Fibroblast of skin of abdomen (primary cell): ENCODE measurements around the gene ARL8A. TPM values are rescaled to one million over a fixed set of nuclear protein-coding genes. Genes with fewer than 3 reads are reported as not detected.
"Not testable (repeated sequence)": the region's sequence is repeated elsewhere in the genome, so short reads cannot be mapped to it uniquely, and the experiment has no call there.

Source experiments
- DNase-seq: peaks from one replicate; pipeline ENCODE4 v3.0.0-alpha.2; 2013
- polyA plus RNA-seq, 2 experiments: library from polyadenylated mRNA; unstranded; fragments of 120-200 nt; gene quantifications; one replicate each; pipeline ENCODE4 v1.2.1, GENCODE V29; 2013; ENCODE audit not compliant: insufficient read length in 2 of 2

The ARL8A gene
- polyA plus RNA-seq (2013, experiment 1 of 2; ENCODE audit: insufficient read length) = 28.4 TPM
- polyA plus RNA-seq (2013, experiment 2 of 2; ENCODE audit: insufficient read length) = 30.2 TPM

DNA sequence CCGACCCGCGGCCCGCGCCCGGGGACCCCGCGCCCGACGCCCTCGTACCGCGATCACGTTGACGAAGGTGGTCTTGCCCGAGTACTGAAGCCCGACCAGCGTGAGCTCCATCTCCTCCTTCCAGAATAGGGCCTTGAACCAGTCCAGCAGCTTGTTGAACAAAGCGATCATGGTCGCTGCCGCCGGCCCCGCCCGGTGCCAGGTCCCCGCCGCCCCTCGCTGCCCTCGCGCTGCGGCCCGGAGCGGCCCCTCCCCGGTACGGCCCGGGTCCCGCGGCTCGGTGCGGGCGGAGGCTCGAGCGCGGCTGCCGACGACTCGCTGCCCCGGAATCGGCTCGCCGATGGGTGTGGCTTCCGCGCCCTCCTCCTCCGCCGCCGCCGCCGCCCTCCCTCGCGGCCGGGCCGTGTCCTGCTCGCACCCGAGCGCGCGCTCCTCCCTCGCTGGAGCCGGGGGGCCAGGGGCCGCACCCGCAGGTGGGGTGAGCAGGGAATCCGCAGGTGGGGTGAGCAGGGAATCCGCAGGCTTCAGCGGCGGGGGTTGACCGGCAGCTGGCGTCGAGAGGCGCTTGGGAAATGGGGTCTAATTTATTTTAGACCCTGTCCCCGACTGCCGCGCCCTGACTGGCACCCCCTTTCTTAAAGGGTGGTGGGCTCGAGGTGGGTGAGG, at the start of gene ARL8A:
TSS of gene ARL8A (minus strand) at position 336 of the 666 bp plus-strand sequence. CDS start at position 171, 165 bp downstream.
- peak; percentile 44 for DNase-seq

DNA sequence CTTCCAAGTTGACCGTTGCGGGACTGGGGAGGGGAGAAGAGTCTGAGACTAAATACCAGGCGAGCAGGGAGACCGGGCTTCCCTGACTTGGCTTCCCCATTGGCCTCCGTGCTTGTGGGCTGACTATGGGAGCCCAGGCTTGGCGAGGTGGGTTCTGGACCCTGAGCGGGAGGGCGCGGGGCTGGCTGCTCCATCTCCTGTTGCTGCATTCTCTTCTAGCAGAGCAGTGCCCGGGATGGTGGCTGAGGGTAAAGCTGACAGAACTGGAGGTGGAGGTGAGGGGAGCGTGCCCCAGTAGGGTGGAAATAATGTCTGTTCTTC, 49.8 kb upstream of the ARL8A start:
- no peak for DNase-seq

DNA sequence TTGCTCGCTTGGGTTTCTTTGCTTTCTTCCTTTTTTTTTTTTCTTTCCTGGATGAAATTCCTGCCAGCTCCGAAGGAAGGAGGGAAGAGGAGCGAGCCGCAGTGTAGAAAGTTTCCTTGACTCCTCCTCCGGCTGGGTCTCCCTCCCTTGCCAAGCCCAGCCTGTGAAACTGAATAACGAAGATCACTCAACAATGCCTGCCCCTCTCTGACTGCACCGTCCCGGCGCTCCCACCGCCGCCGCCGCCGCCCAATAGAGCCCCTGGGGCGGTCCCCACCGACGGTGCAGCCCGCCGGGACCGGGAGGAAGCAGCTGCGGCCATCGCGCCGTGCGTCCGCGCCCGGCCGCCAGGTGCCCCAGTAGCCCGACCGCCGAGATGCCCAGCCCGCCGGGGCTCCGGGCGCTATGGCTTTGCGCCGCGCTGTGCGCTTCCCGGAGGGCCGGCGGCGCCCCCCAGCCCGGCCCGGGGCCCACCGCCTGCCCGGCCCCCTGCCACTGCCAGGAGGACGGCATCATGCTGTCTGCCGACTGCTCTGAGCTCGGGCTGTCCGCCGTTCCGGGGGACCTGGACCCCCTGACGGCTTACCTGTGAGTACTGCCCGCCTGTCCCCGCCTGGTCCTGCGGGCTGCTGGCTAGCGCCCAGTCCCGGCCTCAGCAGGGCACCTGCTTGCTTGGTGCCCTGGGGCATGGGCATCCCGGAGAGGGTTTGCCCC, 49.2 kb upstream of the ARL8A start, which contains the start of gene LGR6:
TSS of gene LGR6 (plus strand) at position 186 of the 714 bp plus-strand sequence. CDS start at position 377, 191 bp downstream.
- DNase-seq = no peak

DNA sequence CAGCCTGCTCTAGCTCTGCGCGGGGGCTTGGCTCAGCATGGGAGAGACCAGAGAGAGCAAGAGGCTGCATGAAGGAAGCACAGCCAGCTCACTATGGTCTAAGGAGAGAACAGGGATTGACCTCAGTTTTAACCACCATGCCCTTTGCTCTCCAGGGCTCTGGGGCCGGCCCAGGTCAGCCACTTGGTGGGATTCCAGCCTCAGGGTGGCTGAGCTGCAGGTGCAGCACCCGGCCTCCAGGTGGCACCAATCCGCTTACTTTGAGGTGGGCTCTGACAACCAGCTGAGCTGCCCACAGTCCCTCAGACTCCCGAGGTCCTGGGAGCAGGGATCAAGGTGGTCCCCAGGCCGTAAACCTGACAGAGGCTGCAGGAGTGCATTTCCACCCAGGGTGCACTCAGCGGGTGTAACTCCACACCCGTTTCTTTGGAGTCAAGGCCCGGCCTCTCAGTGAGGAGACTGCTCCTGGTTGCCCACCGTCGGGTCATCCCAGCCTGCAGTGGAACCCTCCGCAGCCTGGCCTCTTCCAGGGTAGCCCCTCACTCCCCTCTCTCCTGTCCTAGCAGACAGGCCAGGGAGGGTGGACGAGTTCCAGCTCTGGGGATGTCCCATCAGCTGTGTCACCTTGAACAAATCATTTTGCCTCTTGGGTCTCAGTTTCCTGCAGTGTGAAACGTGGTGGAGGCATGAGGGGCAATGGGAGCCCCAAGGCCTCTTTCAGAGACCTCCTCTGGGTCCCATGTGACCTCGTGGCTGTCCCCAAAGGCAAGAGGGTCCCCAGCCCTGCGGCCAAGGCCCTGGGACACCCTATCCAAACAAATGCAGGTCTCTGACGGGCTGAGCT, 48.5 kb upstream of the ARL8A start:
- peak; percentile 21 for DNase-seq

DNA sequence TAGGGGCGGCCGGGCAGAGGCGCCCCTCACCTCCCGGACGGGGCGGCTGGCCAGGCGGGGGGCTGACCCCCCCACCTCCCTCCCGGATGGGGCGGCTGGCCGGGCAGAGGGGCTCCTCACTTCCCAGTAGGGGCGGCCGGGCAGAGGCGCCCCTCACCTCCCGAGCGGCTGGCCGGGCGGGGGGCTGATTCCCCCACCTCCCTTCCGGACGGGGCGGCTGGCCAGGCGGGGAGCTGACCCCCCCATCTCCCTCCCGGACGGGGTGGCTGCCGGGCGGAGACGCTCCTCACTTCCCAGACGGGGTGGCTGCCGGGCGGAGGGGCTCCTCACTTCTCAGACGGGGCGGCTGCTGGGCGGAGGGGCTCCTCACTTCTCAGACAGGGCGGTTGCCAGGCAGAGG, 46.9 kb upstream of the ARL8A start:
- DNase-seq = not testable (repeated sequence)

DNA sequence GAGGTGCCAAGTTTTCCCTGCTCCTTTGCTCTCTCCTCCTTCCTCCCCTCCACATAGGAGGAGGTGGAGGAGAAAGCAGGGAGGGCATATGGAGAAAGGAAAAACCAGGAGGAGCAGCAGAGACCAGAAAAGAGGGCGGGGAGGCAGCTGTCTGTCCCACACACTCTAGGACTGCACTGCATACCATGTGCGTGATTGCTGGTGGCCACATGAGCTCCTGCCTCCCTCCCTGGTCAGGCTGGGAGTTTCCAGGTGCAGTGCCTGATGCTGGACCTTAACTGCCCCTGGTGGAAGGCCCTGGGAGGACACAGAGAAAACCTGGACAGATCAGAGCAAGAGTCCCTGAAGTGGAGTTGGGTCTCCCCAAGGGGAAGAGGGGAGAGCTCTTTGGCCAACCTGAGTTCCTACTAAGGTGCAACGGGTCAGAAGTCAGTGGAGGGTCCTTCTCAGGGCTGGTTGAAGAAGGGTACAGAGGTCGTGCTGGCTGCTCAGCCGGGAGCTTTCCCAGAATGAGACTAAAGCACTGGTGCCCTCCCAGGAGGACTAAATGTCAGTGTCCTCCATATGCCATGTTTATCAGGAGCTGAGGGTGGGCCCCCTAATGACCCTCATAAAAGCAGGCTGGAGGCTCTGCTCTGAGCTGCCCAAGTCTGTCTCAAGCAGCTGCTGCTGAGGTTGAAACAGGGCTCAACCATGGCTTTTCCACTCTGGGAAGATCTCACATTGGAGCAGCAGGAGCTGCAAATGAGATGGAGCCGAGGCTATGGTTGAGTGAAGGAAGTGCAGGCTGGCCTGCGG, 45.6 kb upstream of the ARL8A start:
- DNase-seq = no peak

DNA sequence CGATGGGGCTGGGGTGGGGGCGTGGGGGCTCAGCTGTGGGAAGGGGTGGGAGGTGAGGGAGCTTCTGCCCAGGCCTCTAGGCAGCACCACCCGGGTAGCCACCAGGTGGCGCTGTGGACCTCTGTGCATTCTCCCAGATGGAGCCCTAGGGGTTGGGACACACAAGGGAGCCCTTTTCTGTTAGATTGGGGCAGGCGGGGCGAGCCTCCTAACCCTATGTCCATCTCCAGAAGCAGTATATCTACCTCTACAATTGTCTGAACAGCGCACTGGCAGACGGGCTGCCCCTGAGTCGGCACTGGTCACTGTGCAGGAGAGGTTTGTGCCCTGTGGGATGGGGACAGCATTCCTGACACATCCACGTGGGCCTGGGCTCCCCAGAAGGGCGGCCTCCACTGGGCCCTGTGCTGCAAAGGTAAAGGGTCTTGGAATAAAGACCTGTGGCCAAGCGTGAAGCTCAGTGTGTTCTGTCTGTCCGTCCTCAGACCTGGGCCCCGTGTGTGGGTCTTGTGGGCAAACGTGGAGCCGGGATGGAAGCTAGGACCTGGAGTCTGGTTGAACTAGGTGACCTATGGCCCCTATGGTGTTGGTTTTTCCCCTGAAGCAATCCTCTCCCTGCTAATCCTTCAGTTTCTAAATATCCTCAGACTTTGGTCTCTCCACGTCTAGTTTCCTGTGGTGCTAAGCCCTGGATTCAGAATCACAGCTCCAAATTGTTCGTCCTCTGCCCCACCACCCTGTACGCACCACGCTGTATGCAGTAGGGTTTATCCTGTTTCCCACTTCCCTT, 44.7 kb upstream of the ARL8A start:
- DNase-seq = peak; percentile 42

DNA sequence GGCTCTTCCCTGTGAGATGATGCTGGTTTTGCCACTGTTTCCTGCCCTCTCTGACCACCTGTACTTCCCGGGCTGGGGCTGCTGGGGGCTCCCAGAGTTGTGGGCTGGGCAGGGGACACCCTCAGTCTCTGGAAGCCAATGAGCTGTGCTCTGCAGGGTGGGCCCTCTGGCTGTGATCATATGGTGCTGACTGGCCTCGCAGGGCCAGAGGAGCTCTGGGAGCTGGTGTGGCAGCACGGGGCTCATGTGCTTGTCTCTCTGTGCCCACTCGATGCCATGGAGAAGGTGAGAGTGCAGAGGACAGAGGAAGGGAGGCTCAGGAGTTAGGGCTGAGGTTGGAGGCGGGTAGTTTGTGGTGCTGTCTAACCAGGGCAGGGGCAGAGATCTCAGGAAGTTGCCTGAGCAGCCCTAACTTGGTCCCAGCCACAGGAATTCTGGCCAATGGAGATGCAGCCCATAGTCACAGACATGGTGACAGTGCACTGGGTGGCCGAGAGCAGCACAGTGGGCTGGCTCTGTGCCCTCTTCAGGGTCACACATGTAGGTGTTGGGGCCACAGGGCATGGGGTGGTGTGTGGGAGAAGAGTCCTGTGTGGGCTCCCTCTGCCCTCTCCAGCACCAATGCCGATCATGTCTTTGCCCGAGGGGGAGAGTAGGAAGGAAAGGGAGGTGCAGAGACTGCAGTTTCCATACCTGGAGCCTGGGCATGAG, 43.3 kb upstream of the ARL8A start:
- DNase-seq = no peak

DNA sequence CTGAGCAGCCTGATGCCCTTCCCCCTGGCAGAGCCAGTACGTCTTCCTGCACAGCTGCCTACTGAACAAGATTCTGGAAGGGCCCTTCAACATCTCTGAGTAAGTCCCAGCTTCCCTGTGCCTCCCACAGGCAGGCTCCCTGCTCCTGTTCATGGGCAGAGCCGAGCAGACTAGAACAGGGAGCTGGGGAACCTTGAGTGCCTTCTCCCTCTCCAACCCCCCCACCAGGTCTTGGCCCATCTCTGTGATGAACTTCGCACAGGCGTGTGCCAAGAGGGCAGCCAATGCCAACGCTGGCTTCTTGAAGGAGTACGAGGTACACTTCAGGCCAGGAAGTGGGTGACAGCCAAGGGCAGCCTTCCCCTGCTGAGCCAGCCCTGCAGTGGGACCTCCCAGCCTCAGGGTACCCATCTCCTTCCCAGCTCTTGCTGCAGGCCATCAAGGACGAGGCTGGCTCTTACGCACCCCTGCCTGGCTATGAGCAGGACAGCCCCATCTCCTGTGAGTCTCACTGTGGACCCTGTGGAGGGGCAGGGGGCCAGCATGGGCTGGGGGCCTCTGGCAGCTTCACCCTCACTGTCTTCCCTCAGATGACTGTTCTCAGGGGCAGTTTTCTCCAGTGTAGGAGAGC, 42.6 kb upstream of the ARL8A start:
- no peak for DNase-seq

DNA sequence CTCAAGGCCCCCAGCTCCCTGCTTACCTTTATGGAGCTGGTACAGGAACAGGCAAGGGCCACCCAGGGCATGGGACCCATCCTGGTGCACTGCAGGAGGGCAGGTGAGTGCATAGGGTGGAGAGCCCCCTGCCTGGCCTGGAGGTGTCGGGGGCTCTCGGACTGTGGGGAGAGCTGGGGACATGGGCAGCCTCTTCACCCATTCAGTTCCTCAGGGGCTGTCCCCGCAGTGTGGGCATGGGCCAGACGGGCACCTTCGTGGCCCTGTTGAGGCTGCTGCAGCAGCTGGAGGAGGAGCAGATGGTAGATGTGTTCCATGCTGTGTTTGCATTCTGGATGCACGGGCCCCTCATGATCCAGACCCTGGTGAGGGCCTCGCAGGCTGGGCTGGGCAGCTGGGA, 41.8 kb upstream of the ARL8A start:
- DNase-seq = no peak

DNA sequence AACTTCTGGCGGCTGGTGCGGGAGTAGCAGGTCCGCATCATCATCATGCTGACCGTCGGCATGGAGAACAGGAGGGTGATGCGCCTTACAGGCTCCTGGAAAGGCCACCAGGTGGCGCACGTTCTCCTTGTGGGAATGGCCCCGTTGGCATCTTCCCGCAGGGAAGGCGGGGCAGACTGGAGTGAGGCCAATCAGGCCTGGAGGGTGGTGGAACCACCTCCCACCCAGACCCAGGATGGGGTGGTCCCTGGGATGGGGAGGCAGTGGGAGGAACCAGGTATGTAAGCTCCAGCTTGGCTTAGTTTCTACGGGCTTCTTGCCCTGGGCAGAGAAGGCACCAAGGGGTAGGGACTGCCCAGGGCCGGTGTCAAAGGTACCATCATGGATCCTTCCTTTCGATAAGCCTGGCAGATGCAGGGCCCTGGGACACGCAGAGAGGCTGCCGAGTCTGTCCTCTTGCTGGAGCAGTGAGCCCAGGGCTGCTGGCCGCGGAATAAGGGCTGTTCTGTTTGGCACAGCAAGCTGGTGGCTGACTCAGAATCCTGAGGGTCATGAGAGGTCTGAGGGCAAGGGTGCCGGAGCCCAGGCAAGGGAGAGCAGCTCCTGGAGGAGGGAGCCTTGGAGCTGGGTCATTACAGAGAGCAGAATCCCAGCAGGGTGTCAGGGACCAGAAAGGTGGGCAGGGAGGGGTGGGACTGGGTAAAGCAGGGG, 40.4 kb upstream of the ARL8A start:
- DNase-seq = peak; percentile 81

DNA sequence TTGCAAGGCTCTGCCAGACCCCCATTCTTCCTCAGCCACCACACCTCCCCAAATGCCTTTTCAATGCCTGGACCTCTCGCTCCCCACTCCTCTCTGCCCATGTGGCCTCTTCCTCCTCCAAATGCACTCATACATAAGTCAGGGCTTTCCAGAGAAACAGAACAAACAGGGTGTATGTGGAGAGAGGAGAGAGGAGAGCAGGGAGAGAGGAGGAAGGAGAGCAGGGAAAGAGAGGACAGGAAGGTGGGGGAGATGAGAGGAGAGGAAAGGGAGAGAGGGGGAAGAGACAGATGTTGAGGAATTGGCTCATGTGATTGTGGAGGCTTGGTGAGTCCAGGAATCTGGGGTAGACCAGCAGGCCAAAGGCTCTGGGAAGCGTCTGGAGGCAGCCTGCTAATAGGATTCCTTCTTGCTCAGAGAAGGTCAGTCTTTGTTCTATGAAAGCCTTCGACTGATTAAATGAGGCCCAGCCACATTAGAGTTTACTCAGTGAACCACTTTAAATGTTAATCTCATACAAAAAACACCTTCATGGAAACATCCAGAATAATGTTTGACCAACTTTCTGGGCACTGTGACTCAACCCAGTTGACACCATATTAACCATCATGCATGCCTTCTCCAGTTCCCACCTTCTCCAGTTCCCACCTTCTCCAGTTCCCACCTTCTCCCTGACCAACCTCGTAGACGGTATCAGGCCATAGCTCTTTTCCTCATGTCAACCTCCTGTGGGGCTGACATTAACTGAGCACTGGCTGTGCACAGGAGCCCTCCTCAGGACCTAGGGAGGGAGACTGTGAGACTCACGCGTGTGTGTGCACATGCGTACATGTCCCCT, 37.7 kb upstream of the ARL8A start:
- DNase-seq = no peak

DNA sequence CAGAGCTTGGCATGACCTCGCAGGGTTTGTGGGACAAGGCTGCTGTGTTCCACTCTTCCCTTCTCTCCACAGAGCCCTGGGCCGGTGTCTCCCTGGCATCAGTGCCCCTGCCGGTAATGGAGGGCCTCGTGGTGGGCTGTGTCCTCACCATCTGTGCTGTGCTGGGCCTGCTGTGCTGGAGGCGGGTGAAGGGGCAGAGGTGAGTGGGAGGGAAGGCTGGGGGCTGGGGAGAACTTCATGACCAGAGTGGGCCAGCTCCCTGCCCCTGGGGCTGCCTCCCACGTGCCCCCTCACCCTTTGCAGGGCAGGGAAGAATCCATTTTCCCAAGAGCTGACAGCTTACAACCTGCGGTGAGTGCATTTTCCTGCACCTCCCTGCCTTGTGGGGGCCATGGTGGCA, 37.0 kb upstream of the ARL8A start:
- DNase-seq = no peak

DNA sequence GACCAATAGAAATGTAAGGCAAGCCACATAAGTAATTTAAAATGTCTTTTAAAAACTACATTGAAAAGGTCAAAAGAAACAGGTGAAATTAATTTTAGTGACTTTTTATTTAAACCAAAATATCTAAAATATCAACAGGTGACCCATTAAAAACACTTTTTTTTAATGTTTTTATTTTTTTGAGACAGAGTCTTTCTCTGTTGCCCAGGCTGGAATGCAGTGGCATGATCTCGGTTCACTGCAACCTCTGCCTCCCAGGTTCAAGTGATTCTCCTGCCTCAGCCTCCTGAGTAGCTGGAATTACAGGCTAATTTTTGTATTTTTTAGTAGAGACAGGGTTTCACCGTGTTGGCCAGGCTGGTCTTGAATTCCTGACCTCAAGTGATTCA, 36.2 kb upstream of the ARL8A start:
- DNase-seq = not testable (repeated sequence)

DNA sequence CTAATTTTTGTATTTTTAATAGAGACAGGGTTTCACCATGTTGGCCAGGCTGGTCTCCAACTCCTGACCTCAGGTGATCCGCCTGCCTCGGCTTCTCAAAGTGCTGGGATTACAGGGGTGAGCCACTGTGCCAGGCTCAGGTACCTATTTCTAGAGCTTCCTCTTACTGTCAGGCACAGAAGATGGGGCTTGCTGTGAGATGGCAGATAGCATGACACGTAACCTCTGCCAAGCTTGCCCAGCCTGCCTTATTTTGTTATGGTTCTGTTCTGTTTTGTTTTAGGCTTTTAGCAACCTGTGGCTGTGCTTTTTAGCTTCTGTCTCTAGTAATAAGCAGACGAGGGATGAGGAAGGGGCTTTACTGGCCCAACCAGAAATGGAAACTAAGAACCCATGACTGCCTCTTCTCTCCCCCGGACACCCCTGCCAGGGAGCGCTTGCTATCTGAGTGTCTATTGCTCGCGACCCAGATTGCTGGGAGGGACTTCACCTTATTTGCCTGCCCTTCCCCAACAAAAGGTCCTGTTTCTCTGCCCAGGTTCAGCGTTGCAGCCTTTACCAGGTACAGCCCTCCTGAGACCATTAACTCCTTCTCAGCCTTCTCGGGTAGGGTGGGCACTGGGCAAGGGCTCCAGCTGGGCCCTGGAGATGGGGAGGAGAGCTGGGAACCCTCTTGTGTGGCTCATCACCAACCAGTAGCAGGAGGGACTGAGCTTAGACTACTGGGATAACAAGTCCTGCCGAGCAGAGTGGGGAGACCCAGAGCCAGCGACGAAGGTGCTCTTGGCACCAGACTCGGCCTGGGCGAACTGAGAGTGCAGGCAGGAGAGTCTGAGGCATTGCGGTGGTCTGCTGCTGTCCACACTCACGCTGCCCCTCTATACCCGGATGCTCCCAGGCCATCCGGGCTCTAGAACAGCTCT, 35.6 kb upstream of the ARL8A start:
- DNase-seq = no peak

DNA sequence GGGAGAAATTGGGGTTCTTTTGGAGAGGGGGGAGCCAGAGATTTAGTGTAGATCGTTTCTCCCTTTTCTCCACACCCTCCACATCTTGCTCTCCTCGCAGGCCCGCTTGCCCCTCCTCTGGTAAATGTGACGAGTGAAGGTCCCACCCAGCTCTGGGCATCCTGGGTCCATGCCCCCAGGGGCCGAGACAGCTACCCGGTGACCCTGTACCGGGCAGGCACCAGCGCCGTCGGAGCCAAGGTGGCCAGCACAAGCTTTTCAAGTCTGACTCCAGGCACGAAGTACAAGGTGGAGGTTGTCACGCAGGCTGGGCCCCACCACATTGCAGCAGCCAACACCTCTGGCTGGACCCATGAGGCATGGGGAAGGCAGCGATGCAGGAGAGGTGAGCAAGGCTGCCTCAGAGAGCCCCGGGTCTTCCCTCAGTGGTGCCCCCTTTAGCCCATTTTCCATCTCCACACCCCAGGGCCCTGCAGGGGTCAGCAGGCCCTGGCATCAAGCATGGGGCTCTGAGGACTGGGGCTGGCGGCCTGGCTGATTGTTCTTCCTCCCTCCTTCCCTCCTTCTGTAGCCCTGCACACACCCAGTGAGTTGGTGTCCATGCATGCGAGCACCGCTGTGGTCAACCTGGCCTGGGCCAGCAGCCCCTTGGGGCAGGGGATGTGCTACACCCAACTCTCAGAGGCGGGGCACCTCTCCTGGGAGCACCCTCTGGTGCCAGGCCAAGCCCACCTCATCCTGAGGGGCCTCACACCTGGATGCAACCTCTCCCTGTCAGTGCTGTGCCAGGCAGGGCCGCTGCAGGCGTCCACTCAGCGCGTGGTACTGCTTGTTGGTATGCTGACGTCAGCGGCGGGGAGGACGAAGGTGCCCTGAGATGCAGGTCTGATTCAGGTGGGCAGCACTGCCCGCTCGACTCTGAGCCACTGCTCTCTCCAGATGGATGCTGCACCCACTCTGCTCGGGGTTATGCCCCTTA, 32.7 kb upstream of the ARL8A start:
- no peak for DNase-seq
